H1 (cell line): ENCODE measurements around the gene SAFB. TPM values are rescaled to one million over a fixed set of nuclear protein-coding genes. Genes with fewer than 3 reads are reported as not detected.

ENCODE experiments used
- CTCF ChIA-PET: fragments of 300-600 bp; sonication (Branson Sonifier 250); formaldehyde crosslinking; loops from one replicate; lab custom pipeline; 2021; ENCODE audit not compliant: partially characterized antibody; lab: Charles Lee
- POLR2A ChIA-PET: fragments of 300-600 bp; sonication (Branson Sonifier 250); formaldehyde crosslinking; loops from one replicate; lab custom pipeline; 2021; ENCODE audit warnings: inconsistent platforms; ENCODE audit not compliant: partially characterized antibody; lab: Charles Lee
- DNase-seq, 2 experiments: peaks; one replicate each; pipeline versions ENCODE4 v3.0.0 to v3.0.0-alpha.2; 2010 to 2022; ENCODE audit warnings: low spot score in 2 of 2, low read depth in 1 of 2, mixed read lengths in 1 of 2
- FAIRE-seq: peaks from 2 replicates; lab custom pipeline; 2011; peaks lifted over from hg19 to GRCh38; lab: Jason Lieb, UNC
- H2AFZ ChIP-seq: 2 replicates; pipeline ENCODE4 v1.8.1; 2012; ENCODE audit warnings: low read length, inconsistent platforms
- H2AK5ac ChIP-seq: 2 replicates; pipeline ENCODE4 v1.6.1; 2013; ENCODE audit warnings: low read depth, low read length
- H2BK120ac ChIP-seq: replicated peaks from 2 replicates; pipeline ENCODE3; 2013; ENCODE audit warnings: low read depth, low read length, inconsistent platforms
- H2BK12ac ChIP-seq: 2 replicates; pipeline ENCODE4 v1.6.1; 2013; ENCODE audit warnings: low read depth, low read length
- H2BK15ac ChIP-seq: 2 replicates; pipeline ENCODE4 v1.6.1; 2013; ENCODE audit warnings: low read length
- H2BK20ac ChIP-seq: 2 replicates; pipeline ENCODE4 v1.6.1; 2013; ENCODE audit warnings: low read length
- H2BK5ac ChIP-seq: 2 replicates; pipeline ENCODE4 v1.6.1; 2013; ENCODE audit warnings: low read depth, low read length
- H3K14ac ChIP-seq: 2 replicates; pipeline ENCODE4 v1.6.1; 2013; ENCODE audit warnings: inconsistent platforms; ENCODE audit not compliant: insufficient read length
- H3K18ac ChIP-seq: 2 replicates; pipeline ENCODE4 v1.6.1; 2013; ENCODE audit warnings: low read length; ENCODE audit errors: extremely low read depth
- H3K23ac ChIP-seq: 2 replicates; pipeline ENCODE4 v1.6.1; 2013; ENCODE audit warnings: inconsistent platforms; ENCODE audit not compliant: insufficient read length
- H3K23me2 ChIP-seq: 2 replicates; pipeline ENCODE4 v1.6.1; 2013; ENCODE audit warnings: low read depth, low read length
- H3K27ac ChIP-seq: 2 replicates; pipeline ENCODE4 v1.6.1; 2011; ENCODE audit warnings: low read depth, low read length, inconsistent platforms
- H3K27me3 ChIP-seq, 4 experiments: replicated peaks in 1 of 4; 1 replicate in 1 of 4; 2 replicates in 3 of 4; pipeline versions ENCODE4 v1.6.1 to v1.8.1; 2011 to 2013; ENCODE audit warnings: low read length in 3 of 4, mild to moderate bottlenecking in 3 of 4, inconsistent platforms in 2 of 4, mixed read lengths in 2 of 4, moderate library complexity in 1 of 4; ENCODE audit not compliant: control insufficient read depth in 3 of 4, insufficient read depth in 3 of 4; ENCODE audit errors: extremely low read depth in 1 of 4
- H3K36me3 ChIP-seq, 4 experiments: 2 replicates each; pipeline versions ENCODE4 v1.6.1 to v1.8.1; 2011 to 2013; ENCODE audit warnings: mild to moderate bottlenecking in 4 of 4, low read length in 3 of 4, moderate library complexity in 2 of 4, control low read depth in 1 of 4, inconsistent platforms in 1 of 4; ENCODE audit not compliant: insufficient read depth in 4 of 4, control insufficient read depth in 2 of 4
- H3K4ac ChIP-seq: replicated peaks from 2 replicates; pipeline ENCODE3; 2013; ENCODE audit warnings: low read length, low read depth, mixed read lengths, inconsistent platforms; ENCODE audit not compliant: insufficient read length
- H3K4me1 ChIP-seq, 4 experiments: replicated peaks in 1 of 4; 1 replicate in 1 of 4; 2 replicates in 3 of 4; pipeline versions ENCODE4 v1.6.1 to v1.8.1; 2011 to 2013; ENCODE audit warnings: low read length in 3 of 4, inconsistent platforms in 2 of 4, mixed read lengths in 1 of 4; ENCODE audit not compliant: insufficient read depth in 4 of 4, control insufficient read depth in 3 of 4
- H3K4me2 ChIP-seq, 2 experiments: 2 replicates each; pipeline versions ENCODE4 v1.6.1 to v1.8.1; 2011 to 2013; ENCODE audit warnings: low read depth in 2 of 2, low read length in 2 of 2, control low read depth in 1 of 2, inconsistent platforms in 1 of 2, mild to moderate bottlenecking in 1 of 2; ENCODE audit not compliant: insufficient read depth in 1 of 2
- H3K4me3 ChIP-seq, 4 experiments: fragments of 200-600, 300-600 bp in 1 of 4; sonication (generic), shearing (Covaris generic), sonication (Bioruptor Twin) in 1 of 4; 2 replicates each; pipeline versions ENCODE4 v1.5.1 to v1.8.1; 2011 to 2016; ENCODE audit warnings: low read length in 4 of 4, low read depth in 3 of 4, control low read depth in 2 of 4, inconsistent platforms in 2 of 4, mild to moderate bottlenecking in 2 of 4, mixed read lengths in 1 of 4, moderate library complexity in 1 of 4; ENCODE audit not compliant: insufficient read depth in 2 of 4; ENCODE audit errors: extremely low read depth in 1 of 4
- H3K56ac ChIP-seq: replicated peaks from 2 replicates; pipeline ENCODE3; 2013; ENCODE audit warnings: low read depth, mild to moderate bottlenecking, mixed read lengths, low read length, inconsistent platforms; ENCODE audit not compliant: insufficient read length
- H3K79me1 ChIP-seq: 2 replicates; pipeline ENCODE4 v1.6.1; 2013; ENCODE audit warnings: low read depth, low read length, control low read depth
- H3K79me2 ChIP-seq, 2 experiments: 2 replicates each; pipeline versions ENCODE4 v1.6.1 to v1.8.1; 2012 to 2013; ENCODE audit warnings: low read length in 2 of 2, mild to moderate bottlenecking in 2 of 2, inconsistent platforms in 1 of 2; ENCODE audit not compliant: insufficient read depth in 2 of 2, control insufficient read depth in 1 of 2
- H3K9ac ChIP-seq, 4 experiments: replicated peaks in 1 of 4; 1 replicate in 1 of 4; 2 replicates in 3 of 4; pipeline versions ENCODE4 v1.6.1 to v1.8.1; 2011 to 2013; ENCODE audit warnings: low read depth in 3 of 4, low read length in 3 of 4, control low read depth in 2 of 4, mild to moderate bottlenecking in 2 of 4, moderate library complexity in 2 of 4, inconsistent platforms in 1 of 4; ENCODE audit errors: extremely low read depth in 1 of 4
- H3K9me3 ChIP-seq, 2 experiments: 2 replicates each; pipeline versions ENCODE4 v1.6.1 to v1.8.1; 2012 to 2013; ENCODE audit warnings: mild to moderate bottlenecking in 2 of 2, moderate library complexity in 2 of 2, control low read depth in 1 of 2, inconsistent platforms in 1 of 2, low read depth in 1 of 2, low read length in 1 of 2, mixed read lengths in 1 of 2; ENCODE audit not compliant: insufficient read depth in 2 of 2
- H4K20me1 ChIP-seq, 2 experiments: replicated peaks in 1 of 2; 2 replicates each; pipeline versions ENCODE3 to v1.8.1; 2011 to 2013; ENCODE audit warnings: inconsistent platforms in 2 of 2, low read length in 2 of 2, mild to moderate bottlenecking in 1 of 2; ENCODE audit not compliant: insufficient read depth in 2 of 2, control insufficient read depth in 1 of 2
- H4K5ac ChIP-seq: 2 replicates; pipeline ENCODE4 v1.6.1; 2013; ENCODE audit warnings: low read length, low read depth, mixed read lengths, inconsistent platforms; ENCODE audit not compliant: insufficient read length
- H4K8ac ChIP-seq: 2 replicates; pipeline ENCODE4 v1.8.0; 2013; ENCODE audit warnings: mild to moderate bottlenecking, moderate library complexity, low read length, inconsistent platforms; ENCODE audit not compliant: insufficient read depth; ENCODE audit errors: extremely low read depth
- H4K91ac ChIP-seq: replicated peaks from 2 replicates; pipeline ENCODE3; 2013; ENCODE audit warnings: low read length, mixed read lengths, inconsistent platforms; ENCODE audit not compliant: insufficient read length
- SP2 ChIP-seq: IDR thresholded peaks from 2 replicates; pipeline ENCODE4 v1.6.1; 2012; ENCODE audit warnings: mild to moderate bottlenecking, low read length, inconsistent platforms
- TAF1 ChIP-seq: IDR thresholded peaks from 2 replicates; pipeline ENCODE4 v1.6.1; 2011; ENCODE audit warnings: mild to moderate bottlenecking, low read depth, low read length
- WGBS, 2 experiments: shearing (Covaris generic) in 1 of 2; methylation state at CpG; one replicate each; pipeline versions ENCODE4 v1.1.6 to v1.1.7; 2013 to 2015; ENCODE audit warnings: low lambda C conversion rate in 2 of 2, mixed read lengths in 2 of 2, inconsistent platforms in 1 of 2, low coverage in 1 of 2, missing lambda C conversion rate in 1 of 2; ENCODE audit not compliant: insufficient replicate concordance in 2 of 2, insufficient coverage in 1 of 2, insufficient read length in 1 of 2; ENCODE audit errors: extremely low coverage in 1 of 2, missing lambda C conversion rate in 1 of 2; 5-methylcytosine and 5-hydroxymethylcytosine counted together
- polyA plus RNA-seq, 7 experiments: library from polyadenylated mRNA; depleted of rRNA in 3 of 7; stranded (reverse) in 5 of 7; unstranded in 2 of 7; fragments of >200 nt in 5 of 7; fragments of 200-250 nt in 2 of 7; gene quantifications; 1 replicate in 5 of 7; 2 replicates in 1 of 7; 4 replicates in 1 of 7; pipeline versions ENCODE4 v1.2.1 to v1.2.3, GENCODE V29; 2011 to 2013; ENCODE audit warnings: missing spikeins in 2 of 7, mixed read lengths in 2 of 7
- total RNA-seq: library from RNA; stranded (reverse); fragmentation: NEBNext Ultra II Directional; extraction: Animal tissue kit (Norgen Biotek cat#: 25700); gene quantifications from 2 replicates; pipeline ENCODE4 v1.2.1, GENCODE V29; 2021

Gene SAFB
- total and polyA plus RNA-seq, 2 of the 8 experiments (the other 6 are each of a cell fraction or from before 2014, with no cell fraction given): 27.0 to 110 TPM

GRCh38 chr19:5612891-5613865 lies 9.7 kb upstream of the SAFB start:
- H3K9ac ChIP-seq: no peak overlapping the region; a peak in 1 of 7 replicates
- H3K36me3 ChIP-seq: peaks cover 44 to 75% (median 66%) of the 10 kb centered on the region in 4 experiments
- H3K27ac ChIP-seq: no peak overlapping the region
- no peak overlapping the region for H2BK120ac ChIP-seq
- H2BK15ac ChIP-seq: no peak overlapping the region
- no peak overlapping the region for H2BK20ac ChIP-seq
- H3K79me1 ChIP-seq: peaks cover 4% of the 10 kb centered on the region; the same call in 1 of the 2 replicates
- H2BK12ac ChIP-seq: no peak overlapping the region
- ChIA-PET CTCF (interaction anchor here (1.2 to 1.5 kb wide), 2 partner anchors 22 kb away, joined by 3 read pairs; no protein-coding TSS in a partner anchor), POLR2A (interaction anchor here (0.7 to 2.1 kb wide), 4 partner anchors 8 to 52 kb away, joined by 3 to 7 read pairs (median 4); no protein-coding TSS in a partner anchor)
- FAIRE-seq (no peak), DNase-seq (no peak)
- no peaks in the 10 kb centered on the region for H3K23me2 ChIP-seq
- TF ChIP-seq SP2 (no peak), TAF1 (no peak)
- no peak overlapping the region for H4K8ac ChIP-seq
- H3K4me2 ChIP-seq: no peak overlapping the region
- no peaks in the 10 kb centered on the region for H3K9me3 ChIP-seq
- peaks cover 5 to 15% of the 10 kb centered on the region in 2 experiments; a peak in 3 of 4 replicates for H3K79me2 ChIP-seq
- no peak overlapping the region for H2AFZ ChIP-seq
- no peak overlapping the region for H2AK5ac ChIP-seq
- H3K4me3 ChIP-seq: no peak overlapping the region
- no peak overlapping the region for H3K23ac ChIP-seq
- 96% methylated on average over 15 of the region's 15 CpGs; no CpG with 5 or more reads in 1 of the 2 experiments for WGBS, 2 experiments
- H3K4ac ChIP-seq: no peak overlapping the region
- no peaks in the 10 kb centered on the region for H3K27me3 ChIP-seq
- H3K56ac ChIP-seq: no peak overlapping the region
- no peaks in the 10 kb centered on the region for H3K4me1 ChIP-seq
- peaks cover 5 to 6% of the 10 kb centered on the region in 2 experiments for H4K20me1 ChIP-seq
- H2BK5ac ChIP-seq: no peak overlapping the region
- H3K18ac ChIP-seq: no peak overlapping the region
- H3K14ac ChIP-seq: no peak overlapping the region
- H4K5ac ChIP-seq: no peak overlapping the region
- H4K91ac ChIP-seq: no peak overlapping the region
